Esophagus muscularis mucosa (tissue), 4 donors: Measurements from ENCODE around the gene PLEKHH1. TPM values are rescaled to one million over a fixed set of nuclear protein-coding genes. Genes with fewer than 3 reads are reported as not detected.
A peak's percentile ranks its signal among the peaks of the same experiment; 100 is the strongest.
"Not testable (repeated sequence)": the region's sequence is repeated elsewhere in the genome, so short reads cannot be mapped to it uniquely, and the experiment has no call there.

Experiments
- DNase-seq: peaks from one replicate; pipeline ENCODE4 v3.0.0-alpha.2; 2017; ENCODE audit errors: extremely low spot score
- H3K27ac ChIP-seq, 4 donors: fragments of 200-600 bp; sonication (generic); replicated peaks in 1 of 4; 1 replicate in 3 of 4; 2 replicates in 1 of 4; pipeline ENCODE4 v1.5.1; 2016 to 2019; ENCODE audit warnings: mild to moderate bottlenecking in 1 of 4
- H3K27me3 ChIP-seq, 4 donors: fragments of 200-600 bp; sonication (generic); one replicate each; pipeline versions ENCODE4 v1.5.1 to v1.6.0; 2016 to 2019
- H3K36me3 ChIP-seq, 4 donors: fragments of 200-600 bp; sonication (generic); one replicate each; pipeline ENCODE4 v1.5.1; 2016 to 2019
- H3K4me1 ChIP-seq, 4 donors: fragments of 200-600 bp; sonication (generic); one replicate each; pipeline ENCODE4 v1.5.1; 2016 to 2019
- H3K4me3 ChIP-seq, 4 donors: fragments of 200-600 bp; sonication (generic); 1 replicate in 2 of 4; 2 replicates in 2 of 4; pipeline ENCODE4 v1.5.1; 2016 to 2019; ENCODE audit warnings: mild to moderate bottlenecking in 4 of 4, moderate library complexity in 1 of 4
- H3K9me3 ChIP-seq, 4 donors: fragments of 200-600 bp; sonication (generic); 1 replicate in 3 of 4; 2 replicates in 1 of 4; pipeline ENCODE4 v1.5.1; 2016 to 2019
- CTCF ChIP-seq, 3 experiments: fragments of 200-600 bp in 2 of 3; fragments of 450-650 bp in 1 of 3; sonication (generic) in 2 of 3; IDR thresholded peaks; one replicate each; pipeline ENCODE4 v1.5.1; 2017 to 2019; ENCODE audit warnings: antibody characterized with exemption in 3 of 3, mild to moderate bottlenecking in 2 of 3, moderate library complexity in 1 of 3
- EP300 ChIP-seq: sonication (generic); formaldehyde crosslinking; IDR thresholded peaks from one replicate; pipeline ENCODE4 v1.6.1; 2017; ENCODE audit warnings: antibody characterized with exemption
- POLR2A ChIP-seq: fragments of 450-650 bp; IDR thresholded peaks from one replicate; pipeline ENCODE4 v1.6.1; 2017; ENCODE audit warnings: antibody characterized with exemption, moderate library complexity, mild to moderate bottlenecking, low read depth
- POLR2AphosphoS5 ChIP-seq, 2 donors: sonication (generic); formaldehyde crosslinking; IDR thresholded peaks; one replicate each; pipeline ENCODE4 v1.6.1; 2017; ENCODE audit warnings: antibody characterized with exemption in 2 of 2
- WGBS: methylation state at CpG from one replicate; pipeline ENCODE4 v1.1.5; 2018; 5-methylcytosine and 5-hydroxymethylcytosine counted together
- intact Hi-C: fragments of 100-400 bp; cut with DNase I; formaldehyde crosslinking; loops from one replicate; pipeline ENCODE4 v1.15.1; 2023
- total RNA-seq, 4 donors: library from RNA; depleted of rRNA; stranded (reverse); fragments of >200 nt; gene quantifications; one replicate each; pipeline versions ENCODE4 v1.1.0 to v1.2.1, GENCODE V29; 2016

PLEKHH1 gene
- total RNA-seq, 4 donors from 2014 or later, result 1.7 to 3.8 (median 2.4) TPM

GRCh38 chr14:67619446-67620216 lies 86.5 kb downstream of the PLEKHH1 start, which contains the start of gene ARG2:
Gene ARG2, plus strand, starts transcription at chr14:67619920. Its CDS starts 58 bp downstream, at chr14:67619978.
- intact Hi-C loops, result loop anchor here (2.0 to 5.0 kb wide), 2 partner anchors 47 to 78 kb away; partner anchors contain the start of gene RDH11
- Histone ChIP-seq H3K4me1 (peaks cover 22 to 47% (median 38%) of the 10 kb centered on the region in 4 donors), H3K36me3 (no peaks in the 10 kb centered on the region), H3K27me3 (no peaks in the 10 kb centered on the region), H3K4me3 (peak within 1 kb of the TSS; percentile 67 to 73 (median 68)), H3K9me3 (no peaks in the 10 kb centered on the region), H3K27ac (peak within 1 kb of the TSS; percentile 71 to 88 (median 84))
- peak; percentile 99 for DNase-seq
- TF ChIP-seq EP300 (peak; percentile 20), POLR2AphosphoS5 (IDR thresholded peaks at IDR 0.05) (peak; percentile 88 to 93), CTCF (IDR thresholded peaks at IDR 0.05) (no peak), POLR2A (peak; percentile 77)
- WGBS, result 0% methylated on average over 23 of the region's 62 CpGs

GRCh38 chr14:67620217-67620785 lies 87.2 kb downstream of the PLEKHH1 start:
- DNase-seq, result no peak
- TF ChIP-seq CTCF (IDR thresholded peaks at IDR 0.05) (no peak), EP300 (no peak), POLR2A (no peak), POLR2AphosphoS5 (IDR thresholded peaks at IDR 0.05) (no peak)
- H3K27me3 ChIP-seq, result no peaks in the 10 kb centered on the region
- H3K4me3 ChIP-seq, result peak overlapping the region; percentile 67 to 73 (median 68)
- peak overlapping the region; percentile 71 to 88 (median 84) for H3K27ac ChIP-seq
- WGBS, result 4% methylated on average over 19 of the region's 19 CpGs
- H3K4me1 ChIP-seq, result peaks cover 22 to 47% (median 38%) of the 10 kb centered on the region in 4 donors
- H3K9me3 ChIP-seq, result no peaks in the 10 kb centered on the region
- H3K36me3 ChIP-seq, result no peaks in the 10 kb centered on the region
- intact Hi-C loops, result no loop called here

- Histone ChIP-seq H3K4me3 (no peak overlapping the region), H3K36me3 (no peaks in the 10 kb centered on the region), H3K4me1 (peaks cover 22 to 47% (median 38%) of the 10 kb centered on the region in 4 donors), H3K27ac (peak overlapping the region; percentile 72 to 88 (median 78)), H3K27me3 (no peaks in the 10 kb centered on the region), H3K9me3 (no peaks in the 10 kb centered on the region)
- no peak for TF ChIP-seq EP300
- TF ChIP-seq POLR2AphosphoS5 (IDR thresholded peaks at IDR 0.05), result peak; percentile 23 to 69
- intact Hi-C loops, result no loop called here
- no peak for DNase-seq
- whole genome bisulfite sequencing, result 28% methylated on average over 4 of the region's 4 CpGs
These were observed 89.6 kb downstream of the PLEKHH1 start for GRCh38 chr14:67622675-67623074.

GRCh38 chr14:67623114-67623513 lies 90.0 kb downstream of the PLEKHH1 start:
- no peaks in the 10 kb centered on the region for H3K27me3 ChIP-seq
- intact Hi-C loops, result no loop called here
- H3K4me3 ChIP-seq, result no peak overlapping the region
- TF ChIP-seq POLR2A (no peak), CTCF (IDR thresholded peaks at IDR 0.05) (no peak), POLR2AphosphoS5 (IDR thresholded peaks at IDR 0.05) (no peak), EP300 (no peak)
- WGBS, result 31% methylated on average over 2 of the region's 2 CpGs
- no peaks in the 10 kb centered on the region for H3K36me3 ChIP-seq
- no peak for DNase-seq
- peak overlapping the region; percentile 72 to 88 (median 78) for H3K27ac ChIP-seq
- no peaks in the 10 kb centered on the region for H3K9me3 ChIP-seq
- peaks cover 22 to 47% (median 38%) of the 10 kb centered on the region in 4 donors for H3K4me1 ChIP-seq

GRCh38 chr14:67626131-67626530 lies 93.0 kb downstream of the PLEKHH1 start:
- H3K36me3 ChIP-seq, H3K27me3 ChIP-seq, H3K4me3 ChIP-seq, DNase-seq, H3K27ac ChIP-seq, H3K9me3 ChIP-seq, intact Hi-C loops: not testable (repeated sequence)
- H3K4me1 ChIP-seq, result peaks cover 9 to 22% (median 20%) of the 10 kb centered on the region in 4 donors
- WGBS, result 86% methylated on average over 1 of the region's 1 CpG
